Measurements from ENCODE around the gene ASAP2. TPM values are rescaled to one million over a fixed set of nuclear protein-coding genes. Genes with fewer than 3 reads are reported as not detected.

The ASAP2 gene
- polyA plus RNA-seq, 1 donor from 2014 or later, result 41.0 TPM

GRCh38 chr2:9347411-9347881 lies 140.8 kb downstream of the ASAP2 start:
- H2AFZ ChIP-seq (ENCODE audit: low read depth, low read length), result no peak overlapping the region
- no peak overlapping the region for H3K4me2 ChIP-seq (ENCODE audit: low read length)
- peaks cover 29% of the 10 kb centered on the region for H3K36me3 ChIP-seq (ENCODE audit: insufficient read depth, low read length)
- no peak overlapping the region for H3K27ac ChIP-seq (ENCODE audit: low read length)
- H3K9ac ChIP-seq (ENCODE audit: low read length), result no peak overlapping the region
- H4K20me1 ChIP-seq (ENCODE audit: insufficient read depth), result no peaks in the 10 kb centered on the region
- H3K27me3 ChIP-seq (ENCODE audit: insufficient read depth, low read depth, low read length), result no peaks in the 10 kb centered on the region
- no peaks in the 10 kb centered on the region for H3K9me2 ChIP-seq (ENCODE audit: insufficient read depth, low read length)
- no peaks in the 10 kb centered on the region for H3K9me3 ChIP-seq (ENCODE audit: low read length)
- no peak for TF ChIP-seq SMC3 (conservative IDR thresholded peaks at IDR 0.05; ENCODE audit: poor library complexity)
- no peak for TF ChIP-seq REST (IDR thresholded peaks at IDR 0.05; ENCODE audit: borderline replicate concordance)
- no peak for TF ChIP-seq EP300 (conservative IDR thresholded peaks at IDR 0.05; ENCODE audit: poor library complexity, severe bottlenecking)
- no peak for TF ChIP-seq POLR2AphosphoS5 (IDR thresholded peaks at IDR 0.05)
- no peak for TF ChIP-seq CTCF (IDR thresholded peaks at IDR 0.05; ENCODE audit: poor library complexity, severe bottlenecking)
- TF ChIP-seq EZH2 (IDR thresholded peaks at IDR 0.05; ENCODE audit: borderline replicate concordance, insufficient read depth, low read length, poor library complexity, severe bottlenecking), result no peak
- TF ChIP-seq RAD21 (conservative IDR thresholded peaks at IDR 0.05), result no peak
- TF ChIP-seq TAF1 (IDR thresholded peaks at IDR 0.05; ENCODE audit: low read depth), result no peak
- TF ChIP-seq MXI1 (conservative IDR thresholded peaks at IDR 0.05; ENCODE audit: poor library complexity, severe bottlenecking), result no peak
- H3K79me2 ChIP-seq (replicated peaks; ENCODE audit: insufficient read depth, low read length), result no peaks in the 10 kb centered on the region
- no peaks in the 10 kb centered on the region for H3F3A ChIP-seq (ENCODE audit: insufficient read depth, low read length, poor library complexity, severe bottlenecking)
- no peak overlapping the region for H3K4me3 ChIP-seq (ENCODE audit: low read length)

GRCh38 chr2:9354318-9354717 lies 147.7 kb downstream of the ASAP2 start:
- no peaks in the 10 kb centered on the region for H3K79me2 ChIP-seq (replicated peaks; ENCODE audit: insufficient read depth, low read length)
- H3K9ac ChIP-seq (ENCODE audit: low read length), result no peak overlapping the region
- TF ChIP-seq POLR2AphosphoS5 (IDR thresholded peaks at IDR 0.05) (no peak), EP300 (conservative IDR thresholded peaks at IDR 0.05; ENCODE audit: poor library complexity, severe bottlenecking) (no peak), EZH2 (IDR thresholded peaks at IDR 0.05; ENCODE audit: borderline replicate concordance, insufficient read depth, low read length, poor library complexity, severe bottlenecking) (no peak), CTCF (IDR thresholded peaks at IDR 0.05; ENCODE audit: poor library complexity, severe bottlenecking) (no peak), SMC3 (conservative IDR thresholded peaks at IDR 0.05; ENCODE audit: poor library complexity) (no peak), MXI1 (conservative IDR thresholded peaks at IDR 0.05; ENCODE audit: poor library complexity, severe bottlenecking) (no peak), RAD21 (conservative IDR thresholded peaks at IDR 0.05) (no peak), TAF1 (IDR thresholded peaks at IDR 0.05; ENCODE audit: low read depth) (no peak), REST (IDR thresholded peaks at IDR 0.05; ENCODE audit: borderline replicate concordance) (no peak)
- H2AFZ ChIP-seq (ENCODE audit: low read depth, low read length), result no peak overlapping the region
- H3K4me2 ChIP-seq (ENCODE audit: low read length), result no peak overlapping the region
- H3K9me3 ChIP-seq (ENCODE audit: low read length), result no peaks in the 10 kb centered on the region
- no peaks in the 10 kb centered on the region for H4K20me1 ChIP-seq (ENCODE audit: insufficient read depth)
- H3K4me3 ChIP-seq (ENCODE audit: low read length), result no peak overlapping the region
- H3K27me3 ChIP-seq (ENCODE audit: insufficient read depth, low read depth, low read length), result no peaks in the 10 kb centered on the region
- no peaks in the 10 kb centered on the region for H3F3A ChIP-seq (ENCODE audit: insufficient read depth, low read length, poor library complexity, severe bottlenecking)
- no peak overlapping the region for H3K27ac ChIP-seq (ENCODE audit: low read length)
- H3K36me3 ChIP-seq (ENCODE audit: insufficient read depth, low read length), result peaks cover 21% of the 10 kb centered on the region
- H3K9me2 ChIP-seq (ENCODE audit: insufficient read depth, low read length), result no peaks in the 10 kb centered on the region
